GM12892 (cell line): ENCODE results near the gene GALNT9.

Experiments used
- POLR2A ChIP-seq: IDR thresholded peaks from 2 replicates; pipeline ENCODE4 v1.6.1; 2011; ENCODE audit warnings: low read depth, low read length, control low read depth
- POLR2AphosphoS5 ChIP-seq: IDR thresholded peaks from 2 replicates; pipeline ENCODE4 v1.6.1; 2011; ENCODE audit warnings: low read depth, low read length, control low read depth

DNA sequence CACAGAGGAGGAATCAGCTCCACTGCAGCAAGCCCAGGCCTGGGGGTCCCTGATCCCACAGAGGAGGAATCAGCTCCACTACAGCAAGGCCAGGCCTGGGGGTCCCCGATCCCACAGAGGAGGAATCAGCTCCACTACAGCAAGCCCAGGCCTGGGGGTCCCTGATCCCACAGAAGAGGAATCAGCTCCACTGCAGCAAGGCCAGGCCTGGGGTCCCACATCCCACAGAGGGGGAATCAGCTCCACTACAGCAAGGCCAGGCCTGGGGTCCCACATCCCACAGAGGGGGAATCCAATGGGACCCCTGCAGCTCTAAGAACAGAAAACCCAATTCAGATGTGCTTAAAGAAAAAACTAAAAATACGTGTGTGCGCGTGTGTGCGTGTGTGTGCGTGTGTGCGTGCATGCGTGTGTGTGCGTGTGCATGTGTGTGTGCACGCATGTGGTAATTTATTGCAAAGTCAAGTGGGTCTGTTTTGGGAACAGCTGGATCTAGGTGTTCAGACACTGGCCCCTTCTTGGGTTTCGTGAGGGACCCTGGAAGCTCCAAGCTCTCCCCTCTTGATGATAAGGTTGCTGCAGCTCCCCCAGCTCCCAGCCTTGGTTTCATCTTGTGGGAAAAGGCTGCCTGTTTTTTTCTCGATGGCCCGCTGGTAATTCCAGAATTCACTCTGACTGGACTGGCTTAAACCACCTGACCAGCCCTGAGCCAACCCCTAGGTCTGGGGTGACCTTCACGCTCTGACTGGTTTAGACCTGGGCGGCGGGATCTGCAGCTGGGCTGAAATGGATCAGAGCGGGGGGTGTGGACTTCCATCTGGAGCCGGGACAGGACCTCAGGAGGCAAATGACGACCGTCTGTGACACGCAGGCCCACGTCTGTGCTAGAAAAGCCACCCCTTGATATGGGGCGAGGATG, 47.1 kb downstream of the GALNT9 start:
- TF ChIP-seq POLR2AphosphoS5 = no peak
- TF ChIP-seq POLR2A = no peak
